HepG2 (cell line): ENCODE measurements around the gene PSORS1C2. TPM values are rescaled to one million over a fixed set of nuclear protein-coding genes. Genes with fewer than 3 reads are reported as not detected.

Source experiments
- ARNT ChIP-seq: fragments of 450-650 bp; IDR thresholded peaks from 2 replicates; pipeline ENCODE4 v1.6.1; 2017
- ATAD3A ChIP-seq: sonication (generic); formaldehyde crosslinking; IDR thresholded peaks from 2 replicates; pipeline ENCODE4 v1.4.0; 2020; ENCODE audit warnings: missing genetic modification reagents
- DBP ChIP-seq: sonication (generic); formaldehyde crosslinking; IDR thresholded peaks from 2 replicates; pipeline ENCODE4 v1.4.0; 2020; ENCODE audit warnings: missing genetic modification reagents; ENCODE audit errors: not compliant biosample characterization
- ELK4 ChIP-seq: sonication (generic); formaldehyde crosslinking; IDR thresholded peaks from 2 replicates; pipeline ENCODE4 v1.9.0; 2021; ENCODE audit warnings: missing genetic modification reagents, borderline replicate concordance
- FOSL2 ChIP-seq: sonication (generic); formaldehyde crosslinking; IDR thresholded peaks from 2 replicates; pipeline ENCODE4 v1.4.0; 2020; ENCODE audit warnings: missing genetic modification reagents
- FOXJ3 ChIP-seq: sonication (generic); formaldehyde crosslinking; IDR thresholded peaks from 2 replicates; pipeline ENCODE4 v1.4.0; 2020; ENCODE audit warnings: missing genetic modification reagents, mild to moderate bottlenecking, borderline replicate concordance
- HMGXB4 ChIP-seq, 2 experiments: sonication (generic) in 1 of 2; formaldehyde crosslinking in 1 of 2; IDR thresholded peaks; 2 replicates each; pipeline versions ENCODE4 v1.4.0 to v1.6.1; 2018 to 2020; ENCODE audit warnings: missing genetic modification reagents in 2 of 2, borderline replicate concordance in 1 of 2, low read depth in 1 of 2, mild to moderate bottlenecking in 1 of 2, missing biosample characterization in 1 of 2
- KAT7 ChIP-seq: IDR thresholded peaks from 2 replicates; pipeline ENCODE4 v1.6.1; 2018; ENCODE audit warnings: borderline replicate concordance, missing compliant biosample characterization
- LRRFIP1 ChIP-seq: sonication (generic); formaldehyde crosslinking; conservative IDR thresholded peaks from 2 replicates; pipeline ENCODE4 v1.4.0; 2020; ENCODE audit warnings: missing genetic modification reagents
- SYNCRIP ChIP-seq: fragments of 200-400 bp; formaldehyde crosslinking; IDR thresholded peaks from 2 replicates; pipeline ENCODE4 v1.6.1; 2018; ENCODE audit warnings: mild to moderate bottlenecking, low read depth, low read length; ENCODE audit not compliant: insufficient read depth
- THAP7 ChIP-seq: sonication (generic); formaldehyde crosslinking; IDR thresholded peaks from 2 replicates; pipeline ENCODE4 v1.8.1; 2023; ENCODE audit warnings: mild to moderate bottlenecking, missing genetic modification reagents
- TIGD3 ChIP-seq: sonication (generic); formaldehyde crosslinking; IDR thresholded peaks from 2 replicates; pipeline ENCODE4 v1.5.1; 2020; ENCODE audit warnings: mild to moderate bottlenecking, missing genetic modification reagents, borderline replicate concordance
- TOPORS ChIP-seq: sonication (generic); formaldehyde crosslinking; IDR thresholded peaks from 2 replicates; pipeline ENCODE4 v1.8.0; 2023; ENCODE audit warnings: mild to moderate bottlenecking, missing genetic modification reagents
- ZFP90 ChIP-seq: sonication (generic); formaldehyde crosslinking; IDR thresholded peaks from 2 replicates; pipeline ENCODE4 v1.8.0; 2022; ENCODE audit warnings: missing genetic modification reagents, mild to moderate bottlenecking, inconsistent platforms, borderline replicate concordance
- ZNF121 ChIP-seq: sonication (generic); formaldehyde crosslinking; IDR thresholded peaks from 2 replicates; pipeline ENCODE4 v1.5.0; 2020; ENCODE audit warnings: mild to moderate bottlenecking, missing genetic modification reagents
- ZNF781 ChIP-seq: sonication (generic); formaldehyde crosslinking; IDR thresholded peaks from 2 replicates; pipeline ENCODE4 v1.5.1; 2020; ENCODE audit warnings: borderline replicate concordance, mild to moderate bottlenecking, missing genetic modification reagents; ENCODE audit errors: not compliant biosample characterization
- polyA plus RNA-seq, 8 experiments: library from polyadenylated mRNA; depleted of rRNA in 3 of 8; stranded (reverse) in 7 of 8; unstranded in 1 of 8; fragments of >200 nt; fragmentation: Illumina TruSeq in 4 of 8; extraction: Trizol in 4 of 8; gene quantifications; 2 replicates each; pipeline versions ENCODE4 v1.2.1 to v1.2.3, GENCODE V29; 2011 to 2016; ENCODE audit warnings: low read depth in 4 of 8, missing spikeins in 1 of 8, mixed read lengths in 1 of 8; ENCODE audit not compliant: insufficient read depth in 1 of 8
- total RNA-seq, 5 experiments: library from RNA; depleted of rRNA; stranded (reverse); fragments of >200 nt; fragmentation: Illumina TruSeq; extraction: Trizol; gene quantifications; 2 replicates each; pipeline ENCODE4 v1.2.3, GENCODE V29; 2016; ENCODE audit warnings: low read depth in 1 of 5
- TF ChIP-seq, protein P1 (sequence below): sonication (generic); formaldehyde crosslinking; IDR thresholded peaks from 2 replicates; pipeline ENCODE4 v1.4.0; 2020; ENCODE audit warnings: missing genetic modification reagents

The PSORS1C2 gene
- total and polyA plus RNA-seq, 2 of the 13 experiments (the other 11 are each of a cell fraction or from before 2014, with no cell fraction given), result not detected

DNA sequence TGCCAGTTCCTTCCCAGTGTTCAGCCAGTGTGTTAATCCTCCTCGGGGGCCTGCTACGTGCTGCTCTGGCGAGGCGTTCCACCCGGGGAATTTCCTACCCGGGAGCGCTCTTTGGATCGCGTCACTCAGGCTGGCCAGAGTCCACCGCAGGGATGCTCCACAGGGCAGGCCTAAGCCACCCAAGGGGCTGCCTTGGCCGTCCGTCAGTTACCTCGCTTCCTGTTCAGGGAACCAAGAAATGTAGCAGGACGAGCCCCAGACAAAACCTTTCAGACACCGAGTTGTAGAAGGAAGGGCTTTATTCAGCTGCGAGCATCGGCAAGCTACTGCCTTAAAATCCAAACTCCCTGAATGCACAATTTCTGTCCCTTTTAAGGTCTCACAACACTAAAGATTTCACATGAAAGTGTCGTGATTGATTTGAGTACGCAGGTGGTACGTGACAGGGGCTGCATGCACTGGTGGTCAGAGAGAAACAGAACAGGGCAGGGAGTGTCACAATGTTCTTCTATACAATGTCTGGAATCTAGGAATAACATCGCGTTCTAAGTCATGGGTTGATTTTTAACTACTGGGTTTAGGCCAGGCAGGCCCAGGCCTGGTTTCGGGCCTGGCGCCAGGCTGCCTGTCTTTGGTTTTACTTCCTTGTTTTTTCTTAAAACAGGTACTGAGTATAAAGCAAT, 47.3 kb upstream of the PSORS1C2 start (continued):
- no peak; the same call in 1 of the 2 replicates for TF ChIP-seq KAT7 (CRISPR knock-in tag)
- peak; percentile 59; the same call in 1 of the 2 replicates for TF ChIP-seq TOPORS (CRISPR knock-in tag)
- TF ChIP-seq ZNF121 (CRISPR knock-in tag), result 0 out of 2 replicates have a peak, but pooled peaks have one; percentile 21
- no peak; the same call in 1 of the 2 replicates for TF ChIP-seq LRRFIP1
- no peak for TF ChIP-seq ELK4 (CRISPR knock-in tag)
- TF ChIP-seq THAP7 (CRISPR knock-in tag), result no peak
- TF ChIP-seq TIGD3 (CRISPR knock-in tag), result 0 out of 2 replicates have a peak, but pooled peaks have one; percentile 73
- TF ChIP-seq, protein P1, sequence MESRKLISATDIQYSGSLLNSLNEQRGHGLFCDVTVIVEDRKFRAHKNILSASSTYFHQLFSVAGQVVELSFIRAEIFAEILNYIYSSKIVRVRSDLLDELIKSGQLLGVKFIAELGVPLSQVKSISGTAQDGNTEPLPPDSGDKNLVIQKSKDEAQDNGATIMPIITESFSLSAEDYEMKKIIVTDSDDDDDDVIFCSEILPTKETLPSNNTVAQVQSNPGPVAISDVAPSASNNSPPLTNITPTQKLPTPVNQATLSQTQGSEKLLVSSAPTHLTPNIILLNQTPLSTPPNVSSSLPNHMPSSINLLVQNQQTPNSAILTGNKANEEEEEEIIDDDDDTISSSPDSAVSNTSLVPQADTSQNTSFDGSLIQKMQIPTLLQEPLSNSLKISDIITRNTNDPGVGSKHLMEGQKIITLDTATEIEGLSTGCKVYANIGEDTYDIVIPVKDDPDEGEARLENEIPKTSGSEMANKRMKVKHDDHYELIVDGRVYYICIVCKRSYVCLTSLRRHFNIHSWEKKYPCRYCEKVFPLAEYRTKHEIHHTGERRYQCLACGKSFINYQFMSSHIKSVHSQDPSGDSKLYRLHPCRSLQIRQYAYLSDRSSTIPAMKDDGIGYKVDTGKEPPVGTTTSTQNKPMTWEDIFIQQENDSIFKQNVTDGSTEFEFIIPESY, result no peak
- no peak for TF ChIP-seq ZFP90 (CRISPR knock-in tag)
- TF ChIP-seq FOXJ3, result no peak; the same call in 1 of the 2 replicates
- TF ChIP-seq HMGXB4 (CRISPR knock-in tag; IDR thresholded peaks at IDR 0.05; ENCODE audit: borderline replicate concordance in 1 of 2, low read depth in 1 of 2), result peak; percentile 81 to 94; a peak in 3 of 4 replicates
- no peak for TF ChIP-seq ARNT
- TF ChIP-seq ATAD3A (CRISPR knock-in tag), result no peak
- TF ChIP-seq FOSL2 (CRISPR knock-in tag), result no peak
- no peak for TF ChIP-seq SYNCRIP
- TF ChIP-seq ZNF781 (CRISPR knock-in tag), result peak; percentile 90
- no peak for TF ChIP-seq DBP (CRISPR knock-in tag)
